HL-60 (cell line): ENCODE results near the gene RBM5.

Experiments used
- CTCF ChIP-seq: IDR thresholded peaks from one replicate; pipeline ENCODE4 v1.5.1; 2011; ENCODE audit warnings: low read length, control low read depth, inconsistent platforms; ENCODE audit not compliant: insufficient read depth
- GABPA ChIP-seq: IDR thresholded peaks from 2 replicates; pipeline ENCODE4 v1.6.1; 2012; ENCODE audit warnings: low read depth
- POLR2AphosphoS5 ChIP-seq: IDR thresholded peaks from 2 replicates; pipeline ENCODE4 v1.6.1; 2012; ENCODE audit warnings: low read depth
- REST ChIP-seq: IDR thresholded peaks from 2 replicates; pipeline ENCODE4 v1.6.1; 2012; ENCODE audit warnings: low read depth; ENCODE audit not compliant: insufficient replicate concordance
- SPI1 ChIP-seq: IDR thresholded peaks from 2 replicates; pipeline ENCODE4 v1.6.1; 2012; ENCODE audit warnings: low read depth, mild to moderate bottlenecking, borderline replicate concordance

- TF ChIP-seq CTCF, result no peak
- TF ChIP-seq REST, result no peak
- no peak for TF ChIP-seq POLR2AphosphoS5
- TF ChIP-seq GABPA, result no peak
- no peak for TF ChIP-seq SPI1
Observed at GRCh38 chr3:50117120-50117519, 28.4 kb downstream of the RBM5 start.
